Adrenal gland (tissue), 12 donors: Measurements from ENCODE around the gene TECRL. TPM values are rescaled to one million over a fixed set of nuclear protein-coding genes. Genes with fewer than 3 reads are reported as not detected.

Source experiments
- DNase-seq, 7 donors: peaks; one replicate each; pipeline ENCODE4 v3.0.0-alpha.2; 2019 to 2020
- H3K27ac ChIP-seq, 5 donors: fragments of 200-600 bp; sonication (generic) in 4 of 5; 1 replicate in 3 of 5; 2 replicates in 2 of 5; pipeline versions ENCODE4 v1.5.1 to v1.8.0; 2016 to 2020; ENCODE audit warnings: mild to moderate bottlenecking in 1 of 5
- H3K27me3 ChIP-seq: fragments of 200-600 bp; 2 replicates; pipeline ENCODE4 v1.8.0; 2021
- H3K36me3 ChIP-seq, 2 donors: fragments of 200-600 bp; replicated peaks in 1 of 2; 1 replicate in 1 of 2; 2 replicates in 1 of 2; pipeline versions ENCODE4 v1.5.1 to v1.8.0; 2018 to 2022
- H3K4me1 ChIP-seq, 2 donors: fragments of 200-600 bp; replicated peaks in 1 of 2; 1 replicate in 1 of 2; 2 replicates in 1 of 2; pipeline versions ENCODE4 v1.5.1 to v1.8.0; 2018 to 2021
- H3K4me3 ChIP-seq, 4 donors: fragments of 200-600 bp; sonication (generic) in 3 of 4; one replicate each; pipeline ENCODE4 v1.5.1; 2016 to 2018
- H3K9me3 ChIP-seq, 3 donors: fragments of 200-600 bp; sonication (generic) in 1 of 3; replicated peaks in 1 of 3; 1 replicate in 2 of 3; 2 replicates in 1 of 3; pipeline versions ENCODE4 v1.5.1 to v1.8.0; 2016 to 2021
- CTCF ChIP-seq, 6 experiments: fragments of 450-650 bp in 4 of 6; fragments of 200-600 bp in 2 of 6; sonication (generic) in 1 of 6; IDR thresholded peaks; 1 replicate in 5 of 6; 2 replicates in 1 of 6; pipeline versions ENCODE4 v1.5.1 to v1.8.0; 2016 to 2021; ENCODE audit warnings: antibody characterized with exemption in 6 of 6, mild to moderate bottlenecking in 2 of 6, moderate library complexity in 1 of 6
- POLR2A ChIP-seq, 2 donors: fragments of 450-650 bp; IDR thresholded peaks; one replicate each; pipeline ENCODE4 v1.6.1; 2017; ENCODE audit warnings: antibody characterized with exemption in 2 of 2, mild to moderate bottlenecking in 2 of 2, moderate library complexity in 1 of 2
- WGBS, 4 donors: extraction: QIAGEN DNeasy Blood & Tissue Kit in 2 of 4; methylation state at CpG; one replicate each; pipeline versions ENCODE4 v1.1.5 to v1.1.7; 2013 to 2017; 5-methylcytosine and 5-hydroxymethylcytosine counted together
- intact Hi-C, 2 donors: fragments of 100-400 bp; cut with DNase I; formaldehyde crosslinking; loops; one replicate each; pipeline versions ENCODE4 v1.14.1 to v1.15.0; 2022 to 2023
- polyA plus RNA-seq, 3 donors: library from polyadenylated mRNA; stranded (reverse); fragments of 200-250 nt in 2 of 3; fragments of 350-450 nt in 1 of 3; fragmentation: Illumina TruSeq in 1 of 3; extraction: RNeasy Lipid Tissue Mini Kit (QIAGEN cat#74804) in 1 of 3; gene quantifications; one replicate each; pipeline ENCODE4 v1.2.3, GENCODE V29; 2013 to 2014
- small RNA-seq, 2 donors: library from RNA; depleted of rRNA; stranded (forward); fragments of <200 nt; gene quantifications; one replicate each; pipeline ENCODE3, GENCODE V24; 2016
- total RNA-seq, 9 donors: library from RNA; depleted of rRNA in 4 of 9; stranded (reverse); fragments of >200 nt in 4 of 9; fragments of 120-200 nt in 1 of 9; fragmentation: NEBNext Ultra II Directional in 1 of 9; extraction: Animal tissue kit (Norgen Biotek cat#: 25700) in 1 of 9; gene quantifications; one replicate each; pipeline versions ENCODE4 v1.1.0 to v1.2.4, GENCODE V29; 2013 to 2023
- donor health status: healthy with polysubstance abuse.
- donor health status: Bipolar disorder and iron deficiency.
- donor health status: DM: yes; HTN: yes; CAD: no.
- donor health status: DM: no; HTN: no; CAD: no.
- donor health status: DM: no; HTN: no; CAD: no.
- donor health status: DM: yes; HTN: yes; CAD: no.

TECRL gene
- total and polyA plus RNA-seq, 12 donors, result 0.14 to 7.9 (median 0.54) TPM; not detected in 2

- H3K36me3 ChIP-seq, result no peaks in the 10 kb centered on the region
- H3K27ac ChIP-seq, result no peak overlapping the region
- TF ChIP-seq CTCF (IDR thresholded peaks at IDR 0.05) (no peak), POLR2A (IDR thresholded peaks at IDR 0.05) (no peak)
- intact Hi-C loops, result no loop called here
- no peaks in the 10 kb centered on the region for H3K9me3 ChIP-seq
- H3K4me3 ChIP-seq, result no peak overlapping the region
- H3K27me3 ChIP-seq, result no peaks in the 10 kb centered on the region
- no peaks in the 10 kb centered on the region for H3K4me1 ChIP-seq
- no peak for DNase-seq
Measured at GRCh38 chr4:64250061-64250460, 159.2 kb downstream of the TECRL start.

GRCh38 chr4:64248186-64248585, 161.1 kb downstream of the TECRL start:
- intact Hi-C loops, result no loop called here
- H3K9me3 ChIP-seq, result no peaks in the 10 kb centered on the region
- H3K27me3 ChIP-seq, result no peaks in the 10 kb centered on the region
- TF ChIP-seq POLR2A (IDR thresholded peaks at IDR 0.05), result no peak
- no peak for TF ChIP-seq CTCF (IDR thresholded peaks at IDR 0.05)
- no peak overlapping the region for H3K27ac ChIP-seq
- no peaks in the 10 kb centered on the region for H3K4me1 ChIP-seq
- no peak overlapping the region for H3K4me3 ChIP-seq
- DNase-seq, result no peak
- H3K36me3 ChIP-seq, result no peaks in the 10 kb centered on the region

GRCh38 chr4:64230709-64231310, 178.4 kb downstream of the TECRL start:
- intact Hi-C loops, result no loop called here
- 70 to 79% (median 72%) methylated on average over 3 of the region's 3 CpGs for WGBS, 4 donors
- Histone ChIP-seq H3K9me3 (peaks cover 0 to 26% (median 9%) of the 10 kb centered on the region in 3 donors), H3K4me1 (no peaks in the 10 kb centered on the region), H3K36me3 (no peaks in the 10 kb centered on the region), H3K4me3 (no peak overlapping the region), H3K27me3 (no peaks in the 10 kb centered on the region), H3K27ac (no peak overlapping the region)
- TF ChIP-seq POLR2A (IDR thresholded peaks at IDR 0.05) (no peak), CTCF (IDR thresholded peaks at IDR 0.05) (no peak)
- no peak for DNase-seq

Small RNA genes lying within 50 kb of the gene (small RNA-seq; reads per million reads assigned to genes)
- gene RNU6-191P, result 0 reads per million in 2 donors
